ENCODE measurements around the gene CERKL. TPM values are rescaled to one million over a fixed set of nuclear protein-coding genes. Genes with fewer than 3 reads are reported as not detected.

CERKL gene
- total RNA-seq, 3 donors from 2014 or later = 0.08 TPM; not detected in 2

DNA sequence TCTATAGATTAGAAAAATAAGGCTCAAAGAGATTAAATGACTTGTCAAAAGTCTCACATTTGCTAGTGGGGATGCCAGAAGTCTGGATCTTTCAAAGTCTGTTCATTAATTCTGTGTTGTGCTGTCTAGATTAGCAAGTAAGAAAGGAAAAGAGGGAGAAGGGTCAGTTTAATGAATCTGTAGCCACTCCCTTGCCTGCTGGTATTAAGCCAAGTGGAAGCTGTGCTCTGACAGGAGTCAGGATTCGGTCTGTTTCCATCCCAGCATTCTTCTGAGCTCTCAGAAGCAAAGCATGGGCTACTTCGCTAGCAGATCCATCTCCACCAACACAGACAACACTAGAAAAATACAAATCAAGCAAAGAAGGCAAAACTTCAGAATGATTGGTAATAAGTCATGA is 98.5 kb downstream of the CERKL start:
- Mint-ChIP-seq H3K27me3 (ENCODE audit: low read depth) (no peaks in the 10 kb centered on the region), H3K4me3 (no peak overlapping the region), H3K4me1 (ENCODE audit: low read depth) (no peaks in the 10 kb centered on the region), H3K9me3 (no peaks in the 10 kb centered on the region), H3K36me3 (ENCODE audit: insufficient read depth) (peaks cover 1% of the 10 kb centered on the region)
- DNase-seq = no peak
- no peak for ATAC-seq

DNA sequence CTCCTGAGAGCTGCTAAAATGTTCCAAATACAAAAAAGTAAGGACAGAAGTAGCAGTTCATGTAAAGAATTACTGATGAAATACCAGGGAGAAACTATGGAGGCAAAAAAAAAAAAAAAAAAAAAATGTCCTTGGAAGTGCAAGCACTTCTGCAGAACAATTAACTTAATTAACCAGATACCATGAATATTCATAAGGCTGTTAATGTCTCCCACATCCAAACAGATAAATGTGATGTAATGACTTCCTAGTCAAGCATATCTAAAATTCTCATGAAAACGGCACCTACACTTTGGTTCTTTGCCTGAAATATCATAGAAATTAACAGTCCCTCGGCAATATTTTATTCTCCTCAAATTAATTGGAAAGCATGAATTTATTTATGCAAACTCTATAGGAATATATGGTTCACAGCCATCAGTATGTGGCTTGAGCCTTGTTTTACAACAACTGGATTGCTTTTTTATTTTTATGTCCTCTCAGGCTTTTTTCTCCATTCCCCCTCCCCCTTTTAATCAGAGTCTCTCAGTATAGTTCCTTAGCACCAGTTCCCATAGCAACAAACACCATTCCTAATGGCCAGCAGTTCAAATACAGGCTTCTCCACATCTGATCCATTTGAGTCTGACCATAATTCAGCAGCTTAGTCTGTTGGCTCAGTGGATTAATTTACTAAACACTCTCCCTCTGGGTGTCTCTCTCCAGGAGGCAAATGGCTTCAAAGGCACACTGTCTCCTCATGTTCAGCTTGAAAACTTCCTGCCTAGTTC is 102.7 kb downstream of the CERKL start:
- Mint-ChIP-seq H3K27me3 (ENCODE audit: low read depth) (no peaks in the 10 kb centered on the region), H3K4me1 (ENCODE audit: low read depth) (no peaks in the 10 kb centered on the region), H3K4me3 (no peak overlapping the region), H3K36me3 (ENCODE audit: insufficient read depth) (peaks cover 1% of the 10 kb centered on the region), H3K9me3 (no peaks in the 10 kb centered on the region)
- DNase-seq (no peak), ATAC-seq (no peak)

- H3K36me3 Mint-ChIP-seq (ENCODE audit: insufficient read depth) = peaks cover 5% of the 10 kb centered on the region
- no peaks in the 10 kb centered on the region for H3K4me1 Mint-ChIP-seq (ENCODE audit: low read depth)
- DNase-seq (no peak), ATAC-seq (no peak)
- H3K27me3 Mint-ChIP-seq (ENCODE audit: low read depth) = no peaks in the 10 kb centered on the region
- H3K4me3 Mint-ChIP-seq = no peak overlapping the region
- H3K9me3 Mint-ChIP-seq = no peaks in the 10 kb centered on the region
These were observed 103.7 kb downstream of the CERKL start for GRCh38 chr2:181553244-181553643.

DNA sequence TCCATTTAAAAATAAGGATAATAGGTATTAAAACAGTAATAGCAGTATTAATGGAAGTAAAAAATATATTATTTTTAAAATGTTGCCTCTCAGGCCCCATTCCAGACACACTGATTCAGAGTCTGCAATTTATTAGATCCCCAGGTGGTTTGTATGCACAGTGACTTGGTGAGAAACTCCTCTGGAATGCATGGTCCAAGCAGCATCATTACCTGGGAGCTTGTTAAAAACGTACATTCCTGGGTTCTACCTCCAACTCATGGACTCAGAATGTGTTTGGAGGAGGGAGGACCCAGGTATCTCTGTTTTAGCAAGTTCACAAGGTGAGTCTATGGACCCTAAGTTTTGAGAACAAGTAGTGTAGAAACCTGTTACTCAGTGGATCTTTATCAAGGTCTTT is 104.1 kb downstream of the CERKL start:
- no peak for DNase-seq
- Mint-ChIP-seq H3K36me3 (ENCODE audit: insufficient read depth) (peaks cover 7% of the 10 kb centered on the region), H3K9me3 (no peaks in the 10 kb centered on the region), H3K27me3 (ENCODE audit: low read depth) (no peaks in the 10 kb centered on the region), H3K4me3 (no peak overlapping the region), H3K4me1 (ENCODE audit: low read depth) (no peaks in the 10 kb centered on the region)
- ATAC-seq = no peak

- H3K9me3 Mint-ChIP-seq = peaks cover 3% of the 10 kb centered on the region
- H3K4me3 Mint-ChIP-seq = no peak overlapping the region
- peaks cover 19% of the 10 kb centered on the region for H3K36me3 Mint-ChIP-seq (ENCODE audit: insufficient read depth)
- no peaks in the 10 kb centered on the region for H3K27me3 Mint-ChIP-seq (ENCODE audit: low read depth)
- ATAC-seq (no peak), DNase-seq (no peak)
- peaks cover 3% of the 10 kb centered on the region for H3K4me1 Mint-ChIP-seq (ENCODE audit: low read depth)
These were observed 110.8 kb downstream of the CERKL start for GRCh38 chr2:181546086-181546485.

DNA sequence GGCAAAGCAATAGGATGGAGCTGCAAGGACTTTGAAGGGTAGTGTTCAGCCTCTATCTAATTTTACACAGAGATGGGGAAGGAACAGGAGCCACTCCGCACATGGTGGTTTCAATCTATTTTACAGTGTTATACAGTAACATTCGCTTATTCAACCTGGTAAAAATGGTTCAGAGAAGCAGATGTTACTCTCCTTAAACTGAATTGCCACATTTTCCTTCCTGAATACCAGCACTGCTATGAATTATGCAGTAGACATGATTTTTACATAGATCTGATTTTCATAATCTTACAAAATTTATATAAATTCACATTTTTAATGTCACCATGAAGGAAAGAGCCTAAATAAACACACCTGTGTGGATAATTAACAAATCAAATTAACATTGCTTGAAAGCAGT is 114.7 kb downstream of the CERKL start:
- H3K4me1 Mint-ChIP-seq (ENCODE audit: low read depth) = peaks cover 3% of the 10 kb centered on the region
- ATAC-seq (no peak), DNase-seq (no peak)
- peaks cover 3% of the 10 kb centered on the region for H3K9me3 Mint-ChIP-seq
- no peak overlapping the region for H3K4me3 Mint-ChIP-seq
- H3K27me3 Mint-ChIP-seq (ENCODE audit: low read depth) = no peaks in the 10 kb centered on the region
- peaks cover 38% of the 10 kb centered on the region for H3K36me3 Mint-ChIP-seq (ENCODE audit: insufficient read depth)

DNA sequence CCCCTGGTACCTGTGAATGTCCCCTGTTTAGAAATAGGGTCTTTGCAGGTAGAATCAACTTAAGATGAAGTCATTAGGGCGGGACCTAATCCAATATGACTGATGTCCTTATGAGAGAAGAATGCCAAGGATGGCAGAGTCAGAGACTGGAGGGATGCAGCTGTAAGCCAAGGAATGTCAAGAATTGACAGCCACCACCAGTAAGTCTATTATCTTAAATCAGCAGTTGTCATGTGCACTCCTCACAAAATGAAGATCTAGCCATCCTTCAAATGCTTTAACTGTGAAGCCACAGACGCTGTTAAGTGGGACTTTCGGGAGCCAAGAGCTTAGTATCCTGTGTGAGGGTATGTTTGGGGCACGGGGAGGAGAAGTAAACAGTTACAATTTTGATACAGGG is 116.5 kb downstream of the CERKL start:
- Mint-ChIP-seq H3K36me3 (ENCODE audit: insufficient read depth) (peaks cover 37% of the 10 kb centered on the region), H3K9me3 (no peaks in the 10 kb centered on the region), H3K4me3 (no peak overlapping the region), H3K4me1 (ENCODE audit: low read depth) (no peaks in the 10 kb centered on the region), H3K27me3 (ENCODE audit: low read depth) (no peaks in the 10 kb centered on the region)
- ATAC-seq (no peak), DNase-seq (no peak)

DNA sequence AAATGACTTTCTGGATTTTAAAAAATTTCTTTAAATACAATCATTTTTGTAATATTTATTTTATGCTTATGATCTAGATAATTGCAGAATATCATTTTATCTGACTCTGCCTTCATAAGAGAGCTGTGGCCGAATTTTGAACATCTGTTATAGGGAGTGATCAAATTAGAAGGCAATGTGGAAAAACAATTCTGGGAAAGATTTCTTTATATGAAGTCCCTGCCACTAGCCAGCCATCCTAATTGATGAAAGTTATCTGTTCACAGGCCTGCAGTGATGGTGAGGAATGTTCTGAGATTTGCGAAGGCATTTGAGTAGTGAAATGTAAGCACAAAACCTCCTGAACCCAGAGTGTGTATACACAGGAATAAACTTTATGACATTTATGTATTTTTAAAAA is 120.2 kb downstream of the CERKL start:
- Mint-ChIP-seq H3K27me3 (ENCODE audit: low read depth) (no peaks in the 10 kb centered on the region), H3K4me3 (no peak overlapping the region), H3K9me3 (no peaks in the 10 kb centered on the region), H3K36me3 (ENCODE audit: insufficient read depth) (peaks cover 60% of the 10 kb centered on the region), H3K4me1 (ENCODE audit: low read depth) (peaks cover 3% of the 10 kb centered on the region)
- ATAC-seq = no peak
- DNase-seq = no peak

DNA sequence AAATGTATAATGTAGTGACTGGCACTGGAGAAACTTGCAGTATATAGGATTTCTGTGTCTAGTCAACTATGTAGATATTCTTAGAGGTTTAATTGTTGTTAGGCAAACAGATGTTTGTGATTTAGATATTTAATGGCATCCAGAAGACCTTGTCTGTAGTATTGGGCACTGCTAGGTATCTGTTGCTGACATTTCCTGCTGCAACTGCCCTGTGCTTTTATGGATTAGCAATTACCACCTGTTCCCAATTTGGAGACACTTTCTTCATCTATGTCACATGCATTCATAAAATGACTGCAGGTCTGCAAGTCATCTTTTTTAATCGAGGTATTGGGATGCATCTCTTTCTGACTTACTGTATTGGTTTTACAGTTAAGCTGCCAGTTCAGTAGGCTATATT is 128.5 kb downstream of the CERKL start:
- no peaks in the 10 kb centered on the region for H3K27me3 Mint-ChIP-seq (ENCODE audit: low read depth)
- no peak overlapping the region for H3K4me3 Mint-ChIP-seq
- H3K9me3 Mint-ChIP-seq = no peaks in the 10 kb centered on the region
- H3K36me3 Mint-ChIP-seq (ENCODE audit: insufficient read depth) = peaks cover 25% of the 10 kb centered on the region
- peaks cover 3% of the 10 kb centered on the region for H3K4me1 Mint-ChIP-seq (ENCODE audit: low read depth)
- no peak for ATAC-seq
- no peak for DNase-seq

DNA sequence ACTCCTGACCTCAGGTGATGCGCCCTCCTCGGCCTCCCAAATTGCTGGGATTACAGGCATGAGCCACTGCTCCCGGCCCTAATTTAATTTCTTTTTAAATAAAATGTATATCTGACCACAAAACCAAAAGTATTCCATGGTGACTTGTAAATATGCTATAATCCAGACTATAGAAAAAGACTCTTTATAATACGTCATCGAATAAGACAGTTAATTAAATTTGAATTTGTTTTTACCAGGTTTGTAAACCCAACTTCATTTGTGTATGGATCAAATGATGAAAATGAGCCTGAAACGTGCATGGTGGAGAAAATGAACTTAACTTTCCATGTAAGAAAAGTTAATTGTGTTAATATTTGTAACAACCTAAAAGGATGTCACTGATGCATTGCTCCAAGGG is 129.8 kb downstream of the CERKL start:
- no peak for ATAC-seq
- H3K4me3 Mint-ChIP-seq = no peak overlapping the region
- H3K9me3 Mint-ChIP-seq = no peaks in the 10 kb centered on the region
- no peaks in the 10 kb centered on the region for H3K4me1 Mint-ChIP-seq (ENCODE audit: low read depth)
- DNase-seq = no peak
- H3K27me3 Mint-ChIP-seq (ENCODE audit: low read depth) = no peaks in the 10 kb centered on the region
- peaks cover 21% of the 10 kb centered on the region for H3K36me3 Mint-ChIP-seq (ENCODE audit: insufficient read depth)

- no peaks in the 10 kb centered on the region for H3K4me1 Mint-ChIP-seq (ENCODE audit: low read depth)
- ATAC-seq (no peak), DNase-seq (no peak)
- no peak overlapping the region for H3K4me3 Mint-ChIP-seq
- H3K9me3 Mint-ChIP-seq = no peaks in the 10 kb centered on the region
- H3K36me3 Mint-ChIP-seq (ENCODE audit: insufficient read depth) = peaks cover 18% of the 10 kb centered on the region
- no peaks in the 10 kb centered on the region for H3K27me3 Mint-ChIP-seq (ENCODE audit: low read depth)
These were observed 130.9 kb downstream of the CERKL start for GRCh38 chr2:181526014-181526413.

- Mint-ChIP-seq H3K36me3 (ENCODE audit: insufficient read depth) (peaks cover 28% of the 10 kb centered on the region), H3K4me1 (ENCODE audit: low read depth) (no peaks in the 10 kb centered on the region), H3K27me3 (ENCODE audit: low read depth) (no peaks in the 10 kb centered on the region), H3K4me3 (no peak overlapping the region), H3K9me3 (no peaks in the 10 kb centered on the region)
- no peak for DNase-seq
- ATAC-seq = no peak
These were observed 133.1 kb downstream of the CERKL start for GRCh38 chr2:181523756-181524155.

DNA sequence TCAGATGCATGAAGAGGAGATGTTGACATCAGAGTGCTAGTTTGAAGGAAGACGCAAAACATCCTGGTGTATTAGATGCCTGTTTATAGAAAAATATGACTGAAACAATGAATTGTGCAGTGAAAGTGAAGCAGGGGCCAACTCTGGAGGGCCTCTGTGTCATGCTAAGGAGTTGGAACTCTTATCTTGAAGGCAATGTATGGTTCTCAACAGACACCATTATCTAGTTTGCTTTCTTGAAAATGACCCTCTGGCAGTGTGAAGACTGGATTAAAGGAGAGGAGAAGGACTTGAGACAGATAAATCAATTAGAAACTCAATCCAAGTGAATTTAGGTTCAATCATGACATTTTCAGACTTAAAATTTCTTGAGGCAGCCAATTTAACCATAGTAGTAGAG is 136.7 kb downstream of the CERKL start:
- no peak for ATAC-seq
- DNase-seq = no peak

DNA sequence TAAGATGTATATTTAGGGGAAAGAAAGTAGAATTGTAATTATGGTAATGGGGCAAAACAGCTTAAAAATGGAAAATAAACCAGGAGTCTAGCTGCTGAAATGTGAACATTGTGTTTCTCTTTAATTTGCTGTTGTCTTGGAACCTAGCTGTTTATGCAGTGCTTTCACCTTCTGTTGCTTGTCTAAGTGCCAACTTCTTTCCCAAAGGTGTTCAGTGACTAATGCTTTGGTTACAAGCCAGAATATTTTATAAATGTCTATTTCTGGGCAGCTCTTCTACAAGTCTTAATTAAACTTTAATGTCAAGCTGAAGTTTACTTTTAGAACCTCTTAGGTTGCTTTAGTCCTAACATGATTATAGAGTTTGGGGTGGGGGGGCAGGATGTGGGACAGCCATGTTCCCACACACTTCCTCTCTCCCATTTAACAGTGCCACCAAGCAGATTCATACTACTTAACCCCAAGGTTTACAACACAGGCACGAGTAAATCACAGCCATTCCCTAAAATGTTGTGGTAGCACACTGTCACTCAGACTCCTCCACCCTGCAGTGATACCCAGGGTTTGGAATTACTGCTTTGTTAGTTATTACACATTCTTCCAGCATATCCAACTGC is 139.1 kb downstream of the CERKL start:
- H3K9me3 Mint-ChIP-seq = no peaks in the 10 kb centered on the region
- no peak for ATAC-seq
- H3K4me1 Mint-ChIP-seq (ENCODE audit: low read depth) = peaks cover 41% of the 10 kb centered on the region
- H3K36me3 Mint-ChIP-seq (ENCODE audit: insufficient read depth) = peaks cover 35% of the 10 kb centered on the region
- no peak overlapping the region for H3K4me3 Mint-ChIP-seq
- peak; percentile 4 for DNase-seq
- H3K27me3 Mint-ChIP-seq (ENCODE audit: low read depth) = no peaks in the 10 kb centered on the region

More for the DNA sequence above, 136.7 kb downstream of the CERKL start:
- H3K4me3 Mint-ChIP-seq = no peak overlapping the region
- peaks cover 21% of the 10 kb centered on the region for H3K36me3 Mint-ChIP-seq (ENCODE audit: insufficient read depth)
- H3K4me1 Mint-ChIP-seq (ENCODE audit: low read depth) = peaks cover 30% of the 10 kb centered on the region
- no peaks in the 10 kb centered on the region for H3K27me3 Mint-ChIP-seq (ENCODE audit: low read depth)
- no peaks in the 10 kb centered on the region for H3K9me3 Mint-ChIP-seq

GRCh38 chr2:181516992-181517391 is 139.9 kb downstream of the CERKL start:
- no peak overlapping the region for H3K4me3 Mint-ChIP-seq
- ATAC-seq (no peak), DNase-seq (no peak)
- H3K9me3 Mint-ChIP-seq = no peaks in the 10 kb centered on the region
- H3K36me3 Mint-ChIP-seq (ENCODE audit: insufficient read depth) = peaks cover 39% of the 10 kb centered on the region
- no peaks in the 10 kb centered on the region for H3K27me3 Mint-ChIP-seq (ENCODE audit: low read depth)
- peaks cover 49% of the 10 kb centered on the region for H3K4me1 Mint-ChIP-seq (ENCODE audit: low read depth)
